ENCODE results near the gene TFEC.

- TF ChIP-seq, protein P1, sequence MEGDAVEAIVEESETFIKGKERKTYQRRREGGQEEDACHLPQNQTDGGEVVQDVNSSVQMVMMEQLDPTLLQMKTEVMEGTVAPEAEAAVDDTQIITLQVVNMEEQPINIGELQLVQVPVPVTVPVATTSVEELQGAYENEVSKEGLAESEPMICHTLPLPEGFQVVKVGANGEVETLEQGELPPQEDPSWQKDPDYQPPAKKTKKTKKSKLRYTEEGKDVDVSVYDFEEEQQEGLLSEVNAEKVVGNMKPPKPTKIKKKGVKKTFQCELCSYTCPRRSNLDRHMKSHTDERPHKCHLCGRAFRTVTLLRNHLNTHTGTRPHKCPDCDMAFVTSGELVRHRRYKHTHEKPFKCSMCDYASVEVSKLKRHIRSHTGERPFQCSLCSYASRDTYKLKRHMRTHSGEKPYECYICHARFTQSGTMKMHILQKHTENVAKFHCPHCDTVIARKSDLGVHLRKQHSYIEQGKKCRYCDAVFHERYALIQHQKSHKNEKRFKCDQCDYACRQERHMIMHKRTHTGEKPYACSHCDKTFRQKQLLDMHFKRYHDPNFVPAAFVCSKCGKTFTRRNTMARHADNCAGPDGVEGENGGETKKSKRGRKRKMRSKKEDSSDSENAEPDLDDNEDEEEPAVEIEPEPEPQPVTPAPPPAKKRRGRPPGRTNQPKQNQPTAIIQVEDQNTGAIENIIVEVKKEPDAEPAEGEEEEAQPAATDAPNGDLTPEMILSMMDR (IDR thresholded peaks at IDR 0.05; ENCODE audit: poor library complexity), result no peak
- TF ChIP-seq EZH2phosphoT487 (IDR thresholded peaks at IDR 0.05; ENCODE audit: low read depth, severe bottlenecking, unreplicated experiment) (no peak), EZH2 (IDR thresholded peaks at IDR 0.05; ENCODE audit: borderline replicate concordance) (no peak)
Observed at GRCh38 chr7:115965236-115965635, 65.3 kb downstream of the TFEC start.

All from hepatocyte (in vitro differentiated cells).